Body of pancreas (tissue), 4 donors: Measurements from ENCODE around the gene OPA3.

Experiments used
- CTCF ChIP-seq, 7 experiments: fragments of 450-650 bp in 4 of 7; fragments of 200-600 bp in 3 of 7; sonication (generic) in 3 of 7; IDR thresholded peaks; one replicate each; pipeline ENCODE4 v1.5.1; 2016 to 2019; ENCODE audit warnings: antibody characterized with exemption in 7 of 7
- POLR2A ChIP-seq, 3 donors: fragments of 450-650 bp; IDR thresholded peaks; one replicate each; pipeline ENCODE4 v1.6.1; 2016; ENCODE audit warnings: antibody characterized with exemption in 3 of 3, mild to moderate bottlenecking in 2 of 3

- no peak for TF ChIP-seq CTCF (IDR thresholded peaks at IDR 0.05)
- TF ChIP-seq POLR2A (IDR thresholded peaks at IDR 0.05) = no peak
Observed at GRCh38 chr19:45595814-45596213, 11.2 kb upstream of the OPA3 start.
